GM12874 (cell line): Measurements from ENCODE around the gene TRIM37.

Source experiments
- TF ChIP-seq, protein P1 (sequence below): IDR thresholded peaks from 2 replicates; pipeline ENCODE4 v1.5.1; 2011; ENCODE audit warnings: low read depth, mild to moderate bottlenecking, control low read depth, low read length, moderate library complexity; ENCODE audit not compliant: insufficient read depth

TRIM37 gene

DNA sequence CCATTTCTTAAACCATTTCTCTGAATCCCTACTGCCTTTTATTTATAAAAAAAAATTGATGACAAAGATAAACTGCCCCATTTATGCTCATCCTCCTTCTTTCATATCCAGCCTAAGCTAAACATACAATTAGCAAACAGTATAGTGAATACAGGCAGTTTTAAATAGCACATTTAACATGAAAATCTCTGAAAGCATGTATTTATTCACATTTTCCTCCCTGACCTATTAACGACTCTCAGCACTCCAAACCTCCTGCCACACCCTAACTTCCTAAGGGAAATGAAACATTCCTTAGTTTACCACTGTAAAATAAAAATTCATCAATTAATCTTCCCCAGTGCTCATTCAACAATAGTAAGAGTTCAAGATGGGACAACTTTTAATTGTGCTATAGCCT is 56.9 kb downstream of the TRIM37 start:
- TF ChIP-seq, protein P1, sequence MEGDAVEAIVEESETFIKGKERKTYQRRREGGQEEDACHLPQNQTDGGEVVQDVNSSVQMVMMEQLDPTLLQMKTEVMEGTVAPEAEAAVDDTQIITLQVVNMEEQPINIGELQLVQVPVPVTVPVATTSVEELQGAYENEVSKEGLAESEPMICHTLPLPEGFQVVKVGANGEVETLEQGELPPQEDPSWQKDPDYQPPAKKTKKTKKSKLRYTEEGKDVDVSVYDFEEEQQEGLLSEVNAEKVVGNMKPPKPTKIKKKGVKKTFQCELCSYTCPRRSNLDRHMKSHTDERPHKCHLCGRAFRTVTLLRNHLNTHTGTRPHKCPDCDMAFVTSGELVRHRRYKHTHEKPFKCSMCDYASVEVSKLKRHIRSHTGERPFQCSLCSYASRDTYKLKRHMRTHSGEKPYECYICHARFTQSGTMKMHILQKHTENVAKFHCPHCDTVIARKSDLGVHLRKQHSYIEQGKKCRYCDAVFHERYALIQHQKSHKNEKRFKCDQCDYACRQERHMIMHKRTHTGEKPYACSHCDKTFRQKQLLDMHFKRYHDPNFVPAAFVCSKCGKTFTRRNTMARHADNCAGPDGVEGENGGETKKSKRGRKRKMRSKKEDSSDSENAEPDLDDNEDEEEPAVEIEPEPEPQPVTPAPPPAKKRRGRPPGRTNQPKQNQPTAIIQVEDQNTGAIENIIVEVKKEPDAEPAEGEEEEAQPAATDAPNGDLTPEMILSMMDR, result no peak

DNA sequence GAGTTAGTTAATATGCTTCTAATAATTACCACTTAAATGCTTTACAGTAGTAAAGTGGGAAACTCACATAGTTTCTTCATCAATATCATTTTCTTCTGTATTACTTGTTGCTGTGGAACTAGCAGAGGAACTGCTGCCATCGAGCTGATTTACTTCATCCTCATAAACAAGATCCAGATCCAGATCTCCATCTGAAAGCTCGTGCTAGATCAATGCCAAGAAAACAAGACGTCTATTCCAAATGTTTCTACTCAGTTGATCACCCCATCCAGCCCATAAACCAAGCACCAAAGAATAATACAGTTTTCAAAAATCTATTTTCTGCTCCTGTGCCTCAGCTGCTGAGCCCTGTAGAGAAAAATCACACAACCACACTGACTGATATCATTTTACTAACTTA is 59.1 kb downstream of the TRIM37 start:
- TF ChIP-seq, protein P1, result no peak

GRCh38 chr17:59046192-59046591 is 60.5 kb downstream of the TRIM37 start:
- TF ChIP-seq, protein P1, result no peak

- TF ChIP-seq, protein P1, result no peak
Measured at GRCh38 chr17:59038734-59039133, 67.9 kb downstream of the TRIM37 start.

DNA sequence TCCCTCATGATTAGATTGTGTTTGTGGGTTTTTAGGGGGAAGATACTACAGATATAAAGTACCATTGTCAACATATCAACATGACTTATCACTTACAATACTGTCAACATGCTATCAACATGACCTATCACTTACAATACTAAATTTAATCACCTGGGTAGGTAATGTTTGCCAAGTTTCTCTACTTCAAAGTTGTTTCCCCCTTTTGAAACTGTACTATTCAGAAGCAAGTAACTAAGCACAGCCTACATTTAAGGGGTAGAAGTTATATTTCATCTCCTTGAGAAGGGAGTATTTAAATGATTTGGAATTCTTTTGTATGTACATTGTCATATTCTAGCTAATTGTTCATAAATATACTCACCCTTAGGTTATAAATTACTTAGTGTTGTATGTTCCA is 68.7 kb downstream of the TRIM37 start:
- TF ChIP-seq, protein P1, result no peak

DNA sequence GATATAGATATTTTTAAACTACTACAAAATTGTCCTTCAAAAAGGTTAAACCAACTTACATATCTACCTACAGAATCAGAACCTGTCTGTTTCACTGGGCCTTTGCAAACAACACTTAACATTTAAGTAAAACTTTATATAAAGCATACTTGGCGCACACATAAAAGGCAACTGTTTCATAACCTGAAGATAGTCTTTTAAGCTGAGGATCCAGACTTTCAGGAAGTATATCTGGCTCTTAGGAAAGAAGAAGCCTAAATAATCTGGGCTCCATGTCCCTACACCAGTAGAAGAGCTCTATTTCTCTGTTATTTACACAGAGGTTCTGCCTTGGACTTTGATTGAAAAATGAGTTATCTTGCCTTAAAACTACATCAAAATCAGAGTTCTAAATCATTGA is 75.9 kb downstream of the TRIM37 start:
- TF ChIP-seq, protein P1, result no peak

GRCh38 chr17:59028328-59028727 is 78.4 kb downstream of the TRIM37 start:
- TF ChIP-seq, protein P1, result no peak

GRCh38 chr17:59027750-59028149 is 78.9 kb downstream of the TRIM37 start:
- TF ChIP-seq, protein P1, result no peak
